ENCODE data around the gene USP5. TPM values are rescaled to one million over a fixed set of nuclear protein-coding genes. Genes with fewer than 3 reads are reported as not detected.
A peak's percentile ranks its signal among the peaks of the same experiment; 100 is the strongest.
"Not testable (repeated sequence)": the region's sequence is repeated elsewhere in the genome, so short reads cannot be mapped to it uniquely, and the experiment has no call there.

Gene USP5
- total RNA-seq, 6 experiments from 2014 or later, result 149 to 211 (median 182) TPM

DNA sequence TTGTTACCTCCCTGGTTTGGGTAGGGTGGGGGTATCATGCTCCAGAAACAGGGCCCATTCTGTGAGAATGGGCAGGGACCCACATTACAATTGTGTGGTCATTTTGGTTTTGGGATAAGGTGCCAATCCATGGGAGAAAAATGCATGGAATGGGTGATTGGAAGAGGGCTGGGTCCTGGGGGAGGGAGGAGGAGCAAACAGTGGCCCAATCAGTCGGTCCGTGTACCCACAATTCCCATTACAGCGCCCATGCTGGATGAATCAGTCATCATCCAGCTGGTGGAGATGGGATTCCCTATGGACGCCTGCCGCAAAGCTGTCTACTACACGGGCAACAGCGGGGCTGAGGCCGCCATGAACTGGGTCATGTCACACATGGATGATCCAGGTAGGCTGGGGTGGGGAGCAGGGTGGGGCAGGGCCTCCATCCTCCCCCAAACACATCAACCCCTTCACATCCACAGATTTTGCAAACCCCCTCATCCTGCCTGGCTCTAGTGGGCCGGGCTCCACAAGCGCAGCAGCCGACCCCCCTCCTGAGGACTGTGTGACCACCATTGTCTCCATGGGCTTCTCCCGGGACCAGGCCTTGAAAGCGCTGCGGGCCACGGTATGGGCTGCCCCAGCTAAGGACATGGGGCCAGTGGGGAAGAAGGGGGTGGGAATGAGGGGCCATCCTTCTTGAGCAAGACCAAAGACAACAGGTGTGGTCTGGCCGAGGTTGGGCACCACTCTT, 11.8 kb downstream of the USP5 start:
- Mint-ChIP-seq H3K36me3 (ENCODE audit: low read depth) (peaks cover 60% of the 10 kb centered on the region), H3K27ac (peak overlapping the region; percentile 55), H3K27me3 (ENCODE audit: insufficient read depth) (peaks cover 13% of the 10 kb centered on the region), H3K4me1 (ENCODE audit: low read depth) (peaks cover 18% of the 10 kb centered on the region), H3K9me3 (no peaks in the 10 kb centered on the region), H3K4me3 (no peak overlapping the region)
- DNase-seq, result no peak
- TF ChIP-seq, protein P1, sequence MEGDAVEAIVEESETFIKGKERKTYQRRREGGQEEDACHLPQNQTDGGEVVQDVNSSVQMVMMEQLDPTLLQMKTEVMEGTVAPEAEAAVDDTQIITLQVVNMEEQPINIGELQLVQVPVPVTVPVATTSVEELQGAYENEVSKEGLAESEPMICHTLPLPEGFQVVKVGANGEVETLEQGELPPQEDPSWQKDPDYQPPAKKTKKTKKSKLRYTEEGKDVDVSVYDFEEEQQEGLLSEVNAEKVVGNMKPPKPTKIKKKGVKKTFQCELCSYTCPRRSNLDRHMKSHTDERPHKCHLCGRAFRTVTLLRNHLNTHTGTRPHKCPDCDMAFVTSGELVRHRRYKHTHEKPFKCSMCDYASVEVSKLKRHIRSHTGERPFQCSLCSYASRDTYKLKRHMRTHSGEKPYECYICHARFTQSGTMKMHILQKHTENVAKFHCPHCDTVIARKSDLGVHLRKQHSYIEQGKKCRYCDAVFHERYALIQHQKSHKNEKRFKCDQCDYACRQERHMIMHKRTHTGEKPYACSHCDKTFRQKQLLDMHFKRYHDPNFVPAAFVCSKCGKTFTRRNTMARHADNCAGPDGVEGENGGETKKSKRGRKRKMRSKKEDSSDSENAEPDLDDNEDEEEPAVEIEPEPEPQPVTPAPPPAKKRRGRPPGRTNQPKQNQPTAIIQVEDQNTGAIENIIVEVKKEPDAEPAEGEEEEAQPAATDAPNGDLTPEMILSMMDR (IDR thresholded peaks at IDR 0.05), result no peak

DNA sequence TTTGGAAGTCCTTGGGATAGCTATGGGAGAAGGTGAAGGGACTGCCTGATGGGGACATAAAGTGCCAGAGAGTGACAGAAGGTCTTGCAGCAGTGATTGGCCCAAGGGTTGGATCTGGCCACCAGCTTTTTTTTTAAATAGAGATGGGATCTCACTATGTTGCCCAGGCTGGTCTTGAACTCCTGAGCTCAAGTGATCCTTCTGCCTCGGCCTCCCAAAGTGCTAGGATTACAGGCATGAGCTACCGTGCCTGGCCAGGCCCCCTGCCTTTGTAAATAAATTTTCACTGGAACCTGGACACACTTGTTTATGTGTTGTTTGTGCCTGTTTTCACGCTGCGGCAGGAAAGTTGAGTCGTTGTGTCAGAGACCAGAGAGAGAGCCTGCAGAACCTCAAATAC, 13.4 kb downstream of the USP5 start:
- H3K4me3 Mint-ChIP-seq, H3K9me3 Mint-ChIP-seq, DNase-seq, H3K27ac Mint-ChIP-seq: not testable (repeated sequence)
- Mint-ChIP-seq H3K27me3 (ENCODE audit: insufficient read depth) (peaks cover 17% of the 10 kb centered on the region), H3K4me1 (ENCODE audit: low read depth) (peaks cover 33% of the 10 kb centered on the region), H3K36me3 (ENCODE audit: low read depth) (peaks cover 68% of the 10 kb centered on the region)

DNA sequence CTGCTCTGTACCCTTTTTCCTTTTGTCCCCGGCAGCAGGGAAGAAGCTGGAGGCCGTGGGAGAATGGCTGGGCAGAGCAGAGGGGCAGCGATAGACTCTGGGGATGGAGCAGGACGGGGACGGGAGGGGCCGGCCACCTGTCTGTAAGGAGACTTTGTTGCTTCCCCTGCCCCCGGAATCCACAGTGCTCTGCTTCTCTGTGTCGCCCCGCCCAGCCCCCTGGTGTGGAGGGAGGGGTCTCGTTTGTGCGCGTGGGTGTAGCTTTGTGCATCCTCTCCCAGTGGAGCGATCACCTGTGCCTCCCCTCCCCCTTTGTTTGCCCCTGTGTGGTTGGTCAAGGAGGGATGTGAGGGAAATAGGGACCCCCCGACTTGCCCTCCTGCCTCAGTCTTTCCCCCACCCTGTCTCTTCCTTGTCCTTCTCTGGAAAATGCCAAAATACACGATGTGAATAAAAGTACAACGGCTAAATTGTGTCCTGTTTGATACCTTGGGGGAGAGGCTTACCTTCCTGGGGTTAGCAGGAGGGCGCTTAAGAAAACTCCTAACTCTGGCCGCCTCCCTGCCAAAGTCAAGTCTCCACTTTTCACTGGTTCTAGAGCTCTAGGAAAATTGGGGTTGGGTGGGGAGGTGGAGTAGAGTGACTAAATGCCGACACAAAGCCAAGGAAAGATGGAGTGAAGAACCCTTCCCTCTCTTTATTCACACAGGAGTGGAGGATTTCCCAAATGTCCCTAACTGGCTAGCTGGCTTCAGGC, 14.4 kb downstream of the USP5 start:
- peaks cover 17% of the 10 kb centered on the region for H3K27me3 Mint-ChIP-seq (ENCODE audit: insufficient read depth)
- no peak for DNase-seq

DNA sequence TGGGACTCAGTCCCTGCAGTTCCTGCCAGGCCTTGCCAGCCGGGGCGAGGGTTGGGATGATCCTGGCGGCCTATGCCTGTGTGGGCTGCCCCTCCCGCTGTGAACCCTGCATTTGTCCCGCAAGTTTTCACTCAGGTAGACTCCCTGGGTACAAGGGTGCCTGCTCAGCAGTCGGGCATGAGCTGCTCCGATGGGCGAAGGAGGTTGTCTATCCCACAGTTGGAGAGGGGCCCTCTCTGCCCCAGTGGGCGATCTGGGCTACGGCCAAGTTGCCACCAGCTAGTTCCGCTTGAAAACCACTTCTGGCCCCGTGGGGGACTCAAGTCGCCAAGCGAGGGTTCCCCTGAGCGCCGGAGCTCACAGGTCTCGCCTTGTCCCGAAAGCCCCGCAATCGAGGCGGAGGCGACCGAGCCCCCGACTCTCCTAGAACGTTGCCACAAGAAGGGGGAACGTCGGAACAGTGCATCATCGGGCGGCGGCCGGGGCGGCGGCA, 15.0 kb downstream of the USP5 start:
- peaks cover 50% of the 10 kb centered on the region for H3K4me1 Mint-ChIP-seq (ENCODE audit: low read depth)

More for the DNA sequence above, 14.4 kb downstream of the USP5 start:
- Mint-ChIP-seq H3K4me1 (ENCODE audit: low read depth) (peaks cover 44% of the 10 kb centered on the region), H3K36me3 (ENCODE audit: low read depth) (peaks cover 62% of the 10 kb centered on the region), H3K27ac (peak overlapping the region; percentile 90), H3K4me3 (peak overlapping the region; percentile 97), H3K9me3 (no peaks in the 10 kb centered on the region)
- TF ChIP-seq, protein P1 (IDR thresholded peaks at IDR 0.05), result no peak

DNA sequence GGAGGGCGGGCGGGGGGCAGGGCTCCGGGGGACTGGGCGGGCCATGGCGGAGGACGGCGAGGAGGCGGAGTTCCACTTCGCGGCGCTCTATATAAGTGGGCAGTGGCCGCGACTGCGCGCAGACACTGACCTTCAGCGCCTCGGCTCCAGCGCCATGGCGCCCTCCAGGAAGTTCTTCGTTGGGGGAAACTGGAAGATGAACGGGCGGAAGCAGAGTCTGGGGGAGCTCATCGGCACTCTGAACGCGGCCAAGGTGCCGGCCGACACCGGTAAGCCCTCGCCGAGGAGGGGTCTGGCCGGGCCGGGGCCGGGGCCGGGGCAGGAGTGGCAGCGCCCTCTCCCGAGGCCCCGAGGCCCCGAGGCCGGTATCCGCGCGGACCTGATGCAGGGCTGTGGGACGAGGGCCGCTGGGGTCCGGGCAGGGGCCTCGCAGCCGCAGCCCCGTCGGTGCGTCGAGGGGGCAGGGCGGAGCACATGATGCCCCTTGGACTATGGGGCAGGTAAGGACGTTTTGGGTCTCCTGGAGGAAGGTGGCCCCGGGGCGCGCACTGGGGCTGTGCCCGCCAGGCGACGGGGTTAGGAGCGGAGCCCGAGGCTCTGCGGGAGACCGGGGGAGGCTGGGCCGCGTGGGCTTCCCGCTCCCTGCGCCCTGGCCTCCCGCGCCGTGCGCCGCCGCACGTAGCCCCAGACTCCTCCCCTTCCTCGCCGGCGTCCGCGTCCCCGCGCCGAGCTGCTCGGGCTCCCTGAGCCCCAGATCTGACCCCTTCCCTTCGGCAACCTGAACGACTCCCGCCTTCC, 15.7 kb downstream of the USP5 start, which contains the start of gene TPI1:
TPI1 (plus strand) TSS at position 119 of the 798 bp plus-strand sequence; CDS start at position 155, 36 bp downstream.
- Mint-ChIP-seq H3K27ac (peak within 1 kb of the TSS; percentile 90), H3K36me3 (ENCODE audit: low read depth) (peaks cover 62% of the 10 kb centered on the region), H3K27me3 (ENCODE audit: insufficient read depth) (peaks cover 17% of the 10 kb centered on the region), H3K9me3 (no peaks in the 10 kb centered on the region), H3K4me1 (ENCODE audit: low read depth) (peaks cover 54% of the 10 kb centered on the region), H3K4me3 (peak within 1 kb of the TSS; percentile 97)
- TF ChIP-seq, protein P1 (IDR thresholded peaks at IDR 0.05), result peak; percentile 48
- peak; percentile 79 for DNase-seq

More for the DNA sequence above, 15.0 kb downstream of the USP5 start:
- no peaks in the 10 kb centered on the region for H3K9me3 Mint-ChIP-seq
- peak overlapping the region; percentile 90 for H3K27ac Mint-ChIP-seq
- H3K27me3 Mint-ChIP-seq (ENCODE audit: insufficient read depth), result peaks cover 17% of the 10 kb centered on the region
- H3K4me3 Mint-ChIP-seq, result peak overlapping the region; percentile 97
- peaks cover 63% of the 10 kb centered on the region for H3K36me3 Mint-ChIP-seq (ENCODE audit: low read depth)
- DNase-seq, result no peak
- TF ChIP-seq, protein P1 (IDR thresholded peaks at IDR 0.05), result no peak
